H1 (cell line): Measurements from ENCODE around the gene PRKACA. TPM values are rescaled to one million over a fixed set of nuclear protein-coding genes. Genes with fewer than 3 reads are reported as not detected.

Experiments used
- ASH2L ChIP-seq: fragments of 200-600, 300-600 bp; sonication (generic); IDR thresholded peaks from one replicate; pipeline ENCODE4 v1.7.1; 2017; ENCODE audit warnings: low read length
- ATF3 ChIP-seq: IDR thresholded peaks from 2 replicates; pipeline ENCODE4 v1.6.1; 2011; ENCODE audit warnings: low read depth, mild to moderate bottlenecking, low read length; ENCODE audit not compliant: insufficient read depth
- CHD1 ChIP-seq: IDR thresholded peaks from 2 replicates; pipeline ENCODE4 v1.6.1; 2012; ENCODE audit warnings: low read depth, low read length, improper control_type of control experiment
- CHD7 ChIP-seq: fragments of 300-600 bp; sonication (generic); IDR thresholded peaks from 2 replicates; pipeline ENCODE4 v1.7.1; 2012; ENCODE audit warnings: low read length, moderate library complexity, mild to moderate bottlenecking, inconsistent platforms; ENCODE audit not compliant: insufficient replicate concordance
- JUN ChIP-seq: IDR thresholded peaks from 2 replicates; pipeline ENCODE4 v1.6.1; 2011; ENCODE audit warnings: low read depth, mild to moderate bottlenecking, improper control_type of control experiment, low read length
- KDM5A ChIP-seq: fragments of 200-600 bp; IDR thresholded peaks from 2 replicates; pipeline ENCODE4 v1.7.1; 2012; ENCODE audit warnings: mild to moderate bottlenecking, low read length, inconsistent platforms, mixed read lengths
- NANOG ChIP-seq: IDR thresholded peaks from 2 replicates; pipeline ENCODE4 v1.6.1; 2011; ENCODE audit warnings: low read length, low read depth, mild to moderate bottlenecking, inconsistent platforms; ENCODE audit not compliant: insufficient read depth, poor library complexity, severe bottlenecking
- PHF8 ChIP-seq: fragments of 200-600 bp; sonication (generic); conservative IDR thresholded peaks from 2 replicates; pipeline ENCODE4 v1.7.1; 2012; ENCODE audit warnings: low read depth, mild to moderate bottlenecking, inconsistent platforms, low read length, moderate library complexity
- POLR2A ChIP-seq, 2 experiments: IDR thresholded peaks; 1 replicate in 1 of 2; 2 replicates in 1 of 2; pipeline ENCODE4 v1.6.1; 2011; ENCODE audit warnings: low read depth in 2 of 2, low read length in 2 of 2, mild to moderate bottlenecking in 2 of 2; ENCODE audit errors: control extremely low read depth in 1 of 2
- SRF ChIP-seq: IDR thresholded peaks from 2 replicates; pipeline ENCODE4 v1.6.1; 2011; ENCODE audit warnings: mild to moderate bottlenecking, low read depth, low read length, moderate library complexity
- SUZ12 ChIP-seq: fragments of 200-600 bp; sonication (generic); IDR thresholded peaks from 2 replicates; pipeline ENCODE4 v1.6.1; 2012; ENCODE audit warnings: mild to moderate bottlenecking, inconsistent platforms, low read length, moderate library complexity, mixed read lengths
- YY1 ChIP-seq: IDR thresholded peaks from 2 replicates; pipeline ENCODE4 v1.6.1; 2011; ENCODE audit warnings: low read depth, mild to moderate bottlenecking, low read length
- polyA plus RNA-seq, 7 experiments: library from polyadenylated mRNA; depleted of rRNA in 3 of 7; stranded (reverse) in 5 of 7; unstranded in 2 of 7; fragments of >200 nt in 5 of 7; fragments of 200-250 nt in 2 of 7; gene quantifications; 1 replicate in 5 of 7; 2 replicates in 1 of 7; 4 replicates in 1 of 7; pipeline versions ENCODE4 v1.2.1 to v1.2.3, GENCODE V29; 2011 to 2013; ENCODE audit warnings: missing spikeins in 2 of 7, mixed read lengths in 2 of 7
- total RNA-seq: library from RNA; stranded (reverse); fragmentation: NEBNext Ultra II Directional; extraction: Animal tissue kit (Norgen Biotek cat#: 25700); gene quantifications from 2 replicates; pipeline ENCODE4 v1.2.1, GENCODE V29; 2021

The PRKACA gene
- total and polyA plus RNA-seq, 2 of the 8 experiments (the other 6 are each of a cell fraction or from before 2014, with no cell fraction given), result 14.2 to 48.2 TPM

GRCh38 chr19:14149509-14149994 lies 32.0 kb upstream of the PRKACA start (continued):
- TF ChIP-seq CHD7 (no peak), JUN (no peak), KDM5A (no peak), CHD1 (no peak), SRF (no peak), YY1 (no peak), SUZ12 (no peak), ASH2L (no peak), NANOG (no peak), POLR2A (IDR thresholded peaks at IDR 0.05; ENCODE audit: control extremely low read depth in 1 of 2, low read depth in 2 of 2, low read length in 2 of 2) (no peak), PHF8 (no peak), ATF3 (no peak)
